Loucy (cell line): ENCODE results near the gene SCFD1.

Experiments
- CTCF ChIP-seq: fragments of 200-600 bp; sonication (generic); conservative IDR thresholded peaks from 2 replicates; pipeline ENCODE4 v1.5.1; 2014; ENCODE audit warnings: mild to moderate bottlenecking, antibody characterized with exemption, low read length
- EZH2phosphoT487 ChIP-seq: fragments of 200-600 bp; IDR thresholded peaks from 2 replicates; pipeline ENCODE4 v1.6.1; 2018; ENCODE audit warnings: antibody characterized with exemption, mild to moderate bottlenecking, moderate library complexity, borderline replicate concordance

GRCh38 chr14:30756594-30756993, 134.5 kb downstream of the SCFD1 start:
- TF ChIP-seq CTCF (peak; percentile 28), EZH2phosphoT487 (no peak)
